Measurements from ENCODE around the gene PIGB.

Gene PIGB

GRCh38 chr15:55358471-55358870, 39.4 kb downstream of the PIGB start:
- TF ChIP-seq CTCF (IDR thresholded peaks at IDR 0.05; ENCODE audit: low read depth, low read length), result no peak
- H3K4me3 ChIP-seq (ENCODE audit: low read depth, low read length), result no peak overlapping the region

- TF ChIP-seq CTCF (IDR thresholded peaks at IDR 0.05; ENCODE audit: low read depth, low read length), result no peak
- H3K4me3 ChIP-seq (ENCODE audit: low read depth, low read length), result no peak overlapping the region
Measured at GRCh38 chr15:55360256-55360655, 41.2 kb downstream of the PIGB start.

GRCh38 chr15:55361048-55361447, 42.0 kb downstream of the PIGB start:
- H3K4me3 ChIP-seq (ENCODE audit: low read depth, low read length), result no peak overlapping the region
- no peak for TF ChIP-seq CTCF (IDR thresholded peaks at IDR 0.05; ENCODE audit: low read depth, low read length)

- TF ChIP-seq CTCF (IDR thresholded peaks at IDR 0.05; ENCODE audit: low read depth, low read length), result no peak
- H3K4me3 ChIP-seq (ENCODE audit: low read depth, low read length), result no peak overlapping the region
Measured at GRCh38 chr15:55362641-55363040, 43.6 kb downstream of the PIGB start.

GRCh38 chr15:55366981-55367380, 48.0 kb downstream of the PIGB start:
- no peak for TF ChIP-seq CTCF (IDR thresholded peaks at IDR 0.05; ENCODE audit: low read depth, low read length)
- H3K4me3 ChIP-seq (ENCODE audit: low read depth, low read length), result no peak overlapping the region

- no peak for TF ChIP-seq CTCF (IDR thresholded peaks at IDR 0.05; ENCODE audit: low read depth, low read length)
- no peak overlapping the region for H3K4me3 ChIP-seq (ENCODE audit: low read depth, low read length)
Measured at GRCh38 chr15:55372701-55373440, 53.8 kb downstream of the PIGB start.

- H3K4me3 ChIP-seq (ENCODE audit: low read depth, low read length), result no peak overlapping the region
- no peak for TF ChIP-seq CTCF (IDR thresholded peaks at IDR 0.05; ENCODE audit: low read depth, low read length)
Measured at GRCh38 chr15:55379095-55379494, 60.1 kb downstream of the PIGB start.

All from WI38 (cell line).